ENCODE data around the gene DBT. TPM values are rescaled to one million over a fixed set of nuclear protein-coding genes. Genes with fewer than 3 reads are reported as not detected.
"Not testable (repeated sequence)": the region's sequence is repeated elsewhere in the genome, so short reads cannot be mapped to it uniquely, and the experiment has no call there.

The DBT gene
- polyA plus RNA-seq, 2 donors: 2.3 to 3.9 TPM

DNA sequence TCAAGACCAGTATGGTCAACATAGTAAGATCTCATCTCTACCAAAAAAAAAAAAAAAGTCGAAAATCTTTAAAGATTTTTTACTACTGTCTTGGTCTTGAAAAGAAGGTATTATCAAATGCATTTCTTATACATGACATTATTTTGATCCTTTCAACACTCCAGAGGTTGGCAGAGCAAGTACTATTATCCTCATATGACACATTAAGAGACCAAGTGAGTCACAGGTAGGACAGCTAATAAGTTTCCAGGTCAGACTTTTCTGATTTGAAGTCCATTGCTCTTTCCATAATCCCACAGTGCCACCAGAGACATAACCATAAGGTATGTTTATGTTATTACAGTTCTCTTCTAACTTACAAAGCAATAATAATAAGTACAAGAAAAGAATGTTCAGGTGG is 15.2 kb downstream of the DBT start:
- WGBS, 2 donors: 93 to 95% methylated on average over 1 of the region's 1 CpG
- Histone ChIP-seq H3K9me3 (ENCODE audit: control insufficient read depth in 2 of 2, insufficient read depth in 1 of 2, low read depth in 1 of 2, low read length in 1 of 2) (no peaks in the 10 kb centered on the region), H3K4me1 (ENCODE audit: control insufficient read depth in 2 of 2, insufficient read depth in 2 of 2, low read length in 1 of 2) (no peaks in the 10 kb centered on the region), H3K27ac (ENCODE audit: low read depth in 2 of 2, low read length in 1 of 2) (no peak overlapping the region), H3K36me3 (ENCODE audit: control insufficient read depth in 2 of 2, insufficient read depth in 2 of 2, low read length in 1 of 2) (peaks cover 0 to 3% of the 10 kb centered on the region in 2 donors), H3K4me3 (ENCODE audit: low read depth in 1 of 2, low read length in 2 of 2) (no peak overlapping the region), H3K27me3 (ENCODE audit: control insufficient read depth in 1 of 2, insufficient read depth in 2 of 2, low read length in 2 of 2) (no peaks in the 10 kb centered on the region)

GRCh38 chr1:100233566-100233965 is 16.1 kb downstream of the DBT start:
- not testable (repeated sequence) for H3K4me1 ChIP-seq (ENCODE audit: control insufficient read depth in 2 of 2, insufficient read depth in 2 of 2, low read length in 1 of 2); H3K27me3 ChIP-seq (ENCODE audit: control insufficient read depth in 1 of 2, insufficient read depth in 2 of 2, low read length in 2 of 2); H3K4me3 ChIP-seq (ENCODE audit: low read depth in 1 of 2, low read length in 2 of 2); H3K36me3 ChIP-seq (ENCODE audit: control insufficient read depth in 2 of 2, insufficient read depth in 2 of 2, low read length in 1 of 2); H3K27ac ChIP-seq (ENCODE audit: low read depth in 2 of 2, low read length in 1 of 2); H3K9me3 ChIP-seq (ENCODE audit: control insufficient read depth in 2 of 2, insufficient read depth in 1 of 2, low read depth in 1 of 2, low read length in 1 of 2)
- WGBS, 2 donors: 71 to 73% methylated on average over 4 of the region's 4 CpGs

- no peak overlapping the region for H3K4me3 ChIP-seq (ENCODE audit: low read depth in 1 of 2, low read length in 2 of 2)
- no peaks in the 10 kb centered on the region for H3K27me3 ChIP-seq (ENCODE audit: control insufficient read depth in 1 of 2, insufficient read depth in 2 of 2, low read length in 2 of 2)
- H3K9me3 ChIP-seq (ENCODE audit: control insufficient read depth in 2 of 2, insufficient read depth in 1 of 2, low read depth in 1 of 2, low read length in 1 of 2): no peaks in the 10 kb centered on the region
- H3K36me3 ChIP-seq (ENCODE audit: control insufficient read depth in 2 of 2, insufficient read depth in 2 of 2, low read length in 1 of 2): peaks cover 2 to 3% of the 10 kb centered on the region in 2 donors
- no peaks in the 10 kb centered on the region for H3K4me1 ChIP-seq (ENCODE audit: control insufficient read depth in 2 of 2, insufficient read depth in 2 of 2, low read length in 1 of 2)
- no peak overlapping the region for H3K27ac ChIP-seq (ENCODE audit: low read depth in 2 of 2, low read length in 1 of 2)
- WGBS, 2 donors: 95 to 97% methylated on average over 1 of the region's 1 CpG
These were observed 17.5 kb downstream of the DBT start for GRCh38 chr1:100232156-100232555.

GRCh38 chr1:100231721-100232120 is 17.9 kb downstream of the DBT start:
- Histone ChIP-seq H3K4me1 (ENCODE audit: control insufficient read depth in 2 of 2, insufficient read depth in 2 of 2, low read length in 1 of 2) (no peaks in the 10 kb centered on the region), H3K27ac (ENCODE audit: low read depth in 2 of 2, low read length in 1 of 2) (no peak overlapping the region), H3K27me3 (ENCODE audit: control insufficient read depth in 1 of 2, insufficient read depth in 2 of 2, low read length in 2 of 2) (no peaks in the 10 kb centered on the region), H3K9me3 (ENCODE audit: control insufficient read depth in 2 of 2, insufficient read depth in 1 of 2, low read depth in 1 of 2, low read length in 1 of 2) (no peaks in the 10 kb centered on the region), H3K36me3 (ENCODE audit: control insufficient read depth in 2 of 2, insufficient read depth in 2 of 2, low read length in 1 of 2) (peaks cover 2 to 3% of the 10 kb centered on the region in 2 donors), H3K4me3 (ENCODE audit: low read depth in 1 of 2, low read length in 2 of 2) (no peak overlapping the region)
- WGBS, 2 donors: 97 to 98% methylated on average over 2 of the region's 2 CpGs

DNA sequence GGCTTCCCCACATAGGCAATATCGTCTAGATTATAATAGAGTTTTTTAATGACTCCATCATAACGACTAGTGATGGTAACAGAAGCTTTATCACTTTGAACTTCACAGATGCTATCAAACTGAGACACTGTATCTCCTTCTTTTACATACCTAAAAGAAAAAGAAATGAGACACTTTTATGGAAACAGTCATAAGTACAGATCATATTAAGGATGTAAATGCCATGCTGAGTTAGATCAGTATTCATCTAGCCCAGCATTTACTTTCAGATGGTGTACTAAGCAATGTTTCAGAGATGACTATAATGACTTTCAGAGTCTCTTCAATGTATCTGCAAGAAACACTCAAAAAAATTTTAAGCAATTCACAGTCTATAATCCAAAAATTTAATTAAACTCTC is 18.9 kb downstream of the DBT start:
- no peaks in the 10 kb centered on the region for H3K27me3 ChIP-seq (ENCODE audit: control insufficient read depth in 1 of 2, insufficient read depth in 2 of 2, low read length in 2 of 2)
- H3K27ac ChIP-seq (ENCODE audit: low read depth in 2 of 2, low read length in 1 of 2): no peak overlapping the region
- no peaks in the 10 kb centered on the region for H3K9me3 ChIP-seq (ENCODE audit: control insufficient read depth in 2 of 2, insufficient read depth in 1 of 2, low read depth in 1 of 2, low read length in 1 of 2)
- peaks cover 0 to 2% of the 10 kb centered on the region in 2 donors for H3K36me3 ChIP-seq (ENCODE audit: control insufficient read depth in 2 of 2, insufficient read depth in 2 of 2, low read length in 1 of 2)
- 77 to 88% methylated on average over 2 of the region's 2 CpGs for WGBS, 2 donors
- no peaks in the 10 kb centered on the region for H3K4me1 ChIP-seq (ENCODE audit: control insufficient read depth in 2 of 2, insufficient read depth in 2 of 2, low read length in 1 of 2)
- H3K4me3 ChIP-seq (ENCODE audit: low read depth in 1 of 2, low read length in 2 of 2): no peak overlapping the region

DNA sequence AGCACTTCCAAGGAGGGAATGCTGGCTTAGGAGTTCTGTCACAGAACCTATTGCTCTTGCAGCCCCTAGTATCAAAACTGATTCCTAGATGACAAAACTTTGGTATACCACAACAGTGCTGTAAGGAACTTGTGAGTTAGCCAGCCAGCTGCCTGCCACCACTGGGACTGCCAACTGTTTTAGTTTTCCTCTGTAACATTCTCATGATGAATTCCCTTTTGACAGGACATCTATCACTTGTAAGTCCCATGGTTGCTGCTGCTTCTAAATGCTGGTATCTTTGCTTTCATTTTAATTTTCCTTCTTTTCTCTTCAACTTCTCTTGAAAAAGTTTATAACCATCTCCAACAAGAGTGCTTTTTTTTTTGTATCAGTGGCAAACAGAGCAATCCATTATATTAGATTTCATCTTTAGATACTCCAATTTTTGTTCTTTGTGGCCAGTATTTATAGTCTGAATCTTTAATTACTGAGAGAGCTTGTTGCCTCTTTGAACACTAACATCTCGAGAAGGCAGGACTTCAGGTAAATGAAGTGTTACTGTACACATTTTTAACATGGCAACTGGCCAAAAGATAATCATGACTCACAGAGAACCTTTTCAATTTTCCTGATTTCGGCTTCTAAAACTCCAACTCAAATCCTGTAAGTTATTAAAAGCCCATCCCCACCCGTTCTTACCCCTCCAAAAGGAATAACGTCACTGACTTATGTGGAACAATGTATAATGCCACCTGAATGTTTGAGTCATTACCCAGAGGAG is 19.8 kb downstream of the DBT start:
- no peaks in the 10 kb centered on the region for H3K4me1 ChIP-seq (ENCODE audit: control insufficient read depth in 2 of 2, insufficient read depth in 2 of 2, low read length in 1 of 2)
- H3K27me3 ChIP-seq (ENCODE audit: control insufficient read depth in 1 of 2, insufficient read depth in 2 of 2, low read length in 2 of 2): no peaks in the 10 kb centered on the region
- 48 to 56% methylated on average over 4 of the region's 4 CpGs for WGBS, 2 donors
- H3K36me3 ChIP-seq (ENCODE audit: control insufficient read depth in 2 of 2, insufficient read depth in 2 of 2, low read length in 1 of 2): peaks cover 0 to 2% of the 10 kb centered on the region in 2 donors
- H3K27ac ChIP-seq (ENCODE audit: low read depth in 2 of 2, low read length in 1 of 2): no peak overlapping the region
- H3K4me3 ChIP-seq (ENCODE audit: low read depth in 1 of 2, low read length in 2 of 2): no peak overlapping the region
- H3K9me3 ChIP-seq (ENCODE audit: control insufficient read depth in 2 of 2, insufficient read depth in 1 of 2, low read depth in 1 of 2, low read length in 1 of 2): no peaks in the 10 kb centered on the region

GRCh38 chr1:100222428-100222827 is 27.2 kb downstream of the DBT start:
- H3K36me3 ChIP-seq (ENCODE audit: control insufficient read depth in 2 of 2, insufficient read depth in 2 of 2, low read length in 1 of 2): no peaks in the 10 kb centered on the region
- no peaks in the 10 kb centered on the region for H3K9me3 ChIP-seq (ENCODE audit: control insufficient read depth in 2 of 2, insufficient read depth in 1 of 2, low read depth in 1 of 2, low read length in 1 of 2)
- H3K4me3 ChIP-seq (ENCODE audit: low read depth in 1 of 2, low read length in 2 of 2): no peak overlapping the region

DNA sequence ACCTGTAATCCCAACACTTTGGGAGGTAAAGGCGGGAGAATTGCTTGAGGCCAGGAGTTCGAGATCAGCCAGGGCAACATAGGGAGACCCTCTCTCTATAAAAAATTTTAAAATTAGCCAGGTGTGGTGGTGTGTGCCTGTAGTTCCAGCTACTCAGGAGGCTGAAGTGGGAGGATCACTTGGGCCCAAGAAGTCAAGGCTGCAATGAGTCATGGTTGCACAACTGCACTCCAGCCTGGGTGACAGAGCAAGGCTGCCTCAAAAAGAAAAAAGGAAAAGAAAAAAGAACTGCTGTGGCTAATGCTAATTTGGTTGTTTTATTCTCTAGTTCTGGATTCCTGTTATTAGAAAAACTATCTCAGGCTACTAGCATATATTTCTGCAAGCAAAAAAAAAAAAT is 29.8 kb downstream of the DBT start:
- Histone ChIP-seq H3K4me1 (ENCODE audit: control insufficient read depth in 2 of 2, insufficient read depth in 2 of 2, low read length in 1 of 2) (no peaks in the 10 kb centered on the region), H3K36me3 (ENCODE audit: control insufficient read depth in 2 of 2, insufficient read depth in 2 of 2, low read length in 1 of 2) (no peaks in the 10 kb centered on the region), H3K9me3 (ENCODE audit: control insufficient read depth in 2 of 2, insufficient read depth in 1 of 2, low read depth in 1 of 2, low read length in 1 of 2) (no peaks in the 10 kb centered on the region), H3K4me3 (ENCODE audit: low read depth in 1 of 2, low read length in 2 of 2) (no peak overlapping the region), H3K27ac (ENCODE audit: low read depth in 2 of 2, low read length in 1 of 2) (no peak overlapping the region), H3K27me3 (ENCODE audit: control insufficient read depth in 1 of 2, insufficient read depth in 2 of 2, low read length in 2 of 2) (no peaks in the 10 kb centered on the region)
- 97% methylated on average over 2 of the region's 2 CpGs for WGBS, 2 donors

More at GRCh38 chr1:100222428-100222827, 27.2 kb downstream of the DBT start:
- H3K27ac ChIP-seq (ENCODE audit: low read depth in 2 of 2, low read length in 1 of 2): no peak overlapping the region
- H3K27me3 ChIP-seq (ENCODE audit: control insufficient read depth in 1 of 2, insufficient read depth in 2 of 2, low read length in 2 of 2): no peaks in the 10 kb centered on the region
- H3K4me1 ChIP-seq (ENCODE audit: control insufficient read depth in 2 of 2, insufficient read depth in 2 of 2, low read length in 1 of 2): no peaks in the 10 kb centered on the region

DNA sequence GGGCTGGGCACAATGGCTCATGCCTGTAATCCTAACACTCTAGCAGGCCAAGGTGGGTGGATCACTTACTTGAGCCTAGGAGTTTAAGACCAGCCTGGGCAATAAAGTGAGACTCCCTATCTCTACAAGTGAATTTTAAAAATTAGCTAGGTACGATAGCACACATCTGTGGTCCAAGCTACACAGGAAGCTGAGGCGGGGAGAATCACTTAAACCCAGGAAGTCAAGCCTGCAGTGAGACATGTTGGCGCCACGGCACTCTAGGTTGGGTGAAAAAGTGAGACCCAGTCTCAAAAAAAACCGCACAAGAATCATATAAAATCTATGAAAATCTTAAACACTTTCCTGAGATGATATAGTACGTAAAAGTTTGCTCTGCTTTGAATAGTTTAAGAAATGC is 30.2 kb downstream of the DBT start:
- Histone ChIP-seq H3K4me1 (ENCODE audit: control insufficient read depth in 2 of 2, insufficient read depth in 2 of 2, low read length in 1 of 2) (no peaks in the 10 kb centered on the region), H3K9me3 (ENCODE audit: control insufficient read depth in 2 of 2, insufficient read depth in 1 of 2, low read depth in 1 of 2, low read length in 1 of 2) (no peaks in the 10 kb centered on the region), H3K27me3 (ENCODE audit: control insufficient read depth in 1 of 2, insufficient read depth in 2 of 2, low read length in 2 of 2) (no peaks in the 10 kb centered on the region), H3K27ac (ENCODE audit: low read depth in 2 of 2, low read length in 1 of 2) (no peak overlapping the region), H3K4me3 (ENCODE audit: low read depth in 1 of 2, low read length in 2 of 2) (no peak overlapping the region), H3K36me3 (ENCODE audit: control insufficient read depth in 2 of 2, insufficient read depth in 2 of 2, low read length in 1 of 2) (peaks cover 0 to 1% of the 10 kb centered on the region in 2 donors)
- 79 to 80% methylated on average over 6 of the region's 6 CpGs for WGBS, 2 donors

DNA sequence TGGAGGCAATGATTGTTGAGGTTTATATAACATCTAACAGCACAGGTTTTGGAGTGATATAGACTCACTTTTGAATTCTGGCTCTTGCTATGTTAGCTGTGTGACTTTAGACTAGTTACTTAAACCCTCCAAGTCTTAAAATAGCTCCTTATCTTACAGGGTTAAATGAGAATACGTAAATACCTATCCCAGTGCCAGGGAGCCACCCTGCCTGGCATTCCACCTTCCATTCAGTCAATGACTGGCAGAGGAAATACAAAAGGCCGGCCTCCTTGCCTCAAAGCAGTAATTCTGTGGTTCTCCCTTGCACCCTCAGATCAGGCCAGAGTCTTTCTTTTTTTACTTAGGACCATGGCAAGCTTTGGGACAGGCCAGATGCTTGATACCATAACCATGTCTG is 31.8 kb downstream of the DBT start:
- Histone ChIP-seq H3K27me3 (ENCODE audit: control insufficient read depth in 1 of 2, insufficient read depth in 2 of 2, low read length in 2 of 2) (no peaks in the 10 kb centered on the region), H3K4me3 (ENCODE audit: low read depth in 1 of 2, low read length in 2 of 2) (no peak overlapping the region), H3K4me1 (ENCODE audit: control insufficient read depth in 2 of 2, insufficient read depth in 2 of 2, low read length in 1 of 2) (no peaks in the 10 kb centered on the region), H3K36me3 (ENCODE audit: control insufficient read depth in 2 of 2, insufficient read depth in 2 of 2, low read length in 1 of 2) (peaks cover 0 to 7% of the 10 kb centered on the region in 2 donors), H3K27ac (ENCODE audit: low read depth in 2 of 2, low read length in 1 of 2) (no peak overlapping the region), H3K9me3 (ENCODE audit: control insufficient read depth in 2 of 2, insufficient read depth in 1 of 2, low read depth in 1 of 2, low read length in 1 of 2) (no peaks in the 10 kb centered on the region)
- 70 to 77% methylated on average over 2 of the region's 2 CpGs for WGBS, 2 donors

Data from esophagus (tissue), 2 donors.